ENCODE measurements around the gene PLAGL1. TPM values are rescaled to one million over a fixed set of nuclear protein-coding genes. Genes with fewer than 3 reads are reported as not detected.

Gene PLAGL1
- 7.2 TPM for total RNA-seq

GRCh38 chr6:144008120-144008811, at the start of gene PLAGL1:
Gene PLAGL1, minus strand, starts transcription at chr6:144008259. Its CDS starts 60,123 bp downstream, at chr6:143948136.

Small RNAs within 50 kb of the gene (small RNA-seq; reads per million reads assigned to genes)
- not detected for gene RF02143

Other genes starting within 250 kb of the PLAGL1 start
- gene LTV1, start 164.9 kb downstream of the PLAGL1 start, total RNA-seq: 11.8 TPM
- gene ZC2HC1B, start 143.8 kb downstream of the PLAGL1 start, total RNA-seq: not detected
- gene SF3B5, start 87.3 kb upstream of the PLAGL1 start, total RNA-seq: 64.4 TPM
- 1.4 TPM for gene STX11, start 142.3 kb upstream of the PLAGL1 start, total RNA-seq

Measured in diencephalon (tissue), 1 donor.